Astrocyte of the hippocampus (primary cell): Measurements from ENCODE around the gene PHF13.

Experiments
- DNase-seq: peaks from one replicate; pipeline ENCODE4 v3.0.0; 2011; ENCODE audit warnings: low read depth, low spot score

The PHF13 gene

GRCh38 chr1:6613361-6614018, at the start of gene PHF13:
PHF13 (plus strand) TSS chr1:6613731; CDS start chr1:6614067, 336 bp downstream.
- DNase-seq, result peak; percentile 100

- DNase-seq, result no peak
These were observed 44.5 kb upstream of the PHF13 start for GRCh38 chr1:6569033-6569432.

- no peak for DNase-seq
These were observed 43.4 kb upstream of the PHF13 start for GRCh38 chr1:6570100-6570499.

- no peak for DNase-seq
These were observed 42.5 kb upstream of the PHF13 start for GRCh38 chr1:6570987-6571386.

GRCh38 chr1:6572653-6573383, 40.7 kb upstream of the PHF13 start:
- DNase-seq, result no peak

- DNase-seq, result no peak
These were observed 39.4 kb upstream of the PHF13 start for GRCh38 chr1:6574025-6574620.

- DNase-seq, result no peak
These were observed 38.7 kb upstream of the PHF13 start for GRCh38 chr1:6574818-6575217.

- no peak for DNase-seq
These were observed 35.6 kb upstream of the PHF13 start for GRCh38 chr1:6577831-6578525.

GRCh38 chr1:6578624-6579373, 34.7 kb upstream of the PHF13 start:
- DNase-seq, result no peak

GRCh38 chr1:6579374-6580118, 34.0 kb upstream of the PHF13 start, which contains the start of gene ZBTB48:
ZBTB48 (plus strand) TSS chr1:6579994; CDS start chr1:6580610, 616 bp downstream.
- DNase-seq, result peak; percentile 99

GRCh38 chr1:6580119-6580592, 33.4 kb upstream of the PHF13 start:
- no peak for DNase-seq

- DNase-seq, result no peak
These were observed 32.7 kb upstream of the PHF13 start for GRCh38 chr1:6580593-6581409.

- no peak for DNase-seq
These were observed 31.8 kb upstream of the PHF13 start for GRCh38 chr1:6581561-6582305.

GRCh38 chr1:6582370-6582769, 31.2 kb upstream of the PHF13 start:
- DNase-seq, result no peak

- no peak for DNase-seq
These were observed 29.1 kb upstream of the PHF13 start for GRCh38 chr1:6584126-6585080.

- DNase-seq, result no peak
These were observed 28.3 kb upstream of the PHF13 start for GRCh38 chr1:6585081-6585722.

GRCh38 chr1:6585841-6586240, 27.7 kb upstream of the PHF13 start:
- DNase-seq, result no peak
